WTC11 (cell line): Measurements from ENCODE around the gene SDHB.

Source experiments
- CBFB ChIP-seq: sonication (generic); formaldehyde crosslinking; IDR thresholded peaks from 2 replicates; pipeline ENCODE4 v1.8.1; 2022; ENCODE audit warnings: mild to moderate bottlenecking, low read depth, missing genetic modification reagents
- CTCF ChIP-seq: fragments of 200-600 bp; IDR thresholded peaks from 2 replicates; pipeline ENCODE4 v1.8.0; 2022; ENCODE audit warnings: antibody characterized with exemption
- NFYB ChIP-seq: sonication (generic); formaldehyde crosslinking; conservative IDR thresholded peaks from 2 replicates; pipeline ENCODE4 v1.8.0; 2022; ENCODE audit warnings: low read depth, missing genetic modification reagents
- NR3C1 ChIP-seq: sonication (generic); formaldehyde crosslinking; conservative IDR thresholded peaks from 2 replicates; pipeline ENCODE4 v1.8.1; 2023; ENCODE audit warnings: low read depth, mild to moderate bottlenecking, missing genetic modification reagents

DNA sequence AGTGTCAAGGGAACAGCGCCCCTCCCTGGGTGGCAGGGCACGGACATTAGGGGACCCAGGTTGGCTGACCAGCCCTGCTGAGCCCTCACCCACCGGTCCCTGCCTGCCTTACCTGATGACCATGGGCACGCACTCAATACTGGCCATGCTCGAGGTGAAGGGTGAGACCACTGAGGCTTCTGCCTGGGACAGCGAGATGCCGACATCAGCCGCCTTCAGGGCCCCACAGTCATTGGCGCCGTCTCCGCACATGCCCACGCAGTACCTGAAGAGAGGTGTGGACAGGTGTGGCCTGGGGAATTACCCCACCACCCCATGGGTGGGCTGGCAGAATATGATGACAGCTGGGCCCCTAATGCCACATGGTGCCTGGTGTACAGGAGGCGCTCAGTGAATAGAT lies 65.6 kb downstream of the SDHB start:
- TF ChIP-seq NR3C1 (no peak), CBFB (CRISPR knock-in tag) (no peak), NFYB (no peak), CTCF (no peak)
